ENCODE data around the gene ECE1. TPM values are rescaled to one million over a fixed set of nuclear protein-coding genes. Genes with fewer than 3 reads are reported as not detected.

ECE1 gene
- total and polyA plus RNA-seq, 10 of the 15 experiments (the other 5 are each of a cell fraction or from before 2014, with no cell fraction given), result 0.97 to 81.0 (median 37.0) TPM

- Histone ChIP-seq H3K4me3 (no peak overlapping the region), H4K20me1 (ENCODE audit: control insufficient read depth, insufficient read depth) (no peaks in the 10 kb centered on the region; the same call in 1 of the 2 replicates), H3K36me3 (ENCODE audit: control insufficient read depth in 2 of 2, insufficient read depth in 2 of 2, low read length in 1 of 2) (no peaks in the 10 kb centered on the region), H3K79me2 (ENCODE audit: control insufficient read depth, insufficient read depth, low read length) (peaks cover 14% of the 10 kb centered on the region), H3K27ac (ENCODE audit: control insufficient read depth, insufficient read depth) (no peak overlapping the region), H3K4me1 (ENCODE audit: control insufficient read depth, insufficient read depth, low read length) (peaks cover 35% of the 10 kb centered on the region), H2AFZ (ENCODE audit: control insufficient read depth, low read depth, low read length) (no peak overlapping the region), H3K9me3 (replicated peaks; ENCODE audit: control insufficient read depth, insufficient read depth, low read length) (no peaks in the 10 kb centered on the region), H3K9ac (ENCODE audit: control insufficient read depth, insufficient read depth, low read length) (no peak overlapping the region), H3K27me3 (replicated peaks in 1 of 2; ENCODE audit: control insufficient read depth in 2 of 2, insufficient read depth in 2 of 2, low read length in 1 of 2) (no peaks in the 10 kb centered on the region), H3K4me2 (ENCODE audit: control insufficient read depth, insufficient read depth) (no peak overlapping the region)
- WGBS (ENCODE audit: insufficient coverage, insufficient replicate concordance, low lambda C conversion rate, missing lambda C conversion rate), result 84% methylated on average over 9 of the region's 9 CpGs
- intact Hi-C loops (cut with micrococcal nuclease; ENCODE audit: unreplicated experiment), result no loop called here
- ChIA-PET POLR2A (interaction anchor here (0.6 to 8.9 kb wide), 4 partner anchors 7 to 39 kb away, joined by 3 to 88 read pairs (median 33); partner anchors contain the start of gene ECE1), SMC1A (ENCODE audit: uncharacterized antibody, unreplicated experiment) (interaction anchor here (0.9 to 10.1 kb wide), 4 partner anchors 32 to 77 kb away, joined by 3 to 123 read pairs (median 14); partner anchors contain the start of gene ECE1), RAD21 (ENCODE audit: unreplicated experiment) (interaction anchor here (1.0 to 4.8 kb wide), 5 partner anchors 7 to 77 kb away, joined by 3 to 81 read pairs (median 23); no protein-coding TSS in a partner anchor), CTCF (interaction anchor here (0.7 to 1.3 kb wide), 3 partner anchors 37 to 62 kb away, joined by 4 to 6 read pairs (median 4); no protein-coding TSS in a partner anchor)
- TSS peak; percentile 10 for BruUV-seq (replicated peaks)
- FAIRE-seq (no peak), DNase-seq (ENCODE audit: low read depth, low spot score) (no peak), ATAC-seq (no peak)
- in situ Hi-C loops (cut with MboI), result no loop called here
- TF ChIP-seq RELA (IDR thresholded peaks at IDR 0.05; ENCODE audit: borderline replicate concordance, partially characterized antibody), result no peak
Observed at GRCh38 chr1:21331752-21332478, 41.7 kb upstream of the ECE1 start.

GRCh38 chr1:21330544-21330943, 40.3 kb upstream of the ECE1 start:
- Histone ChIP-seq H3K27ac (ENCODE audit: control insufficient read depth, insufficient read depth) (no peak overlapping the region), H3K36me3 (ENCODE audit: control insufficient read depth in 2 of 2, insufficient read depth in 2 of 2, low read length in 1 of 2) (no peaks in the 10 kb centered on the region; a peak in 1 of 4 replicates), H3K4me2 (ENCODE audit: control insufficient read depth, insufficient read depth) (no peak overlapping the region), H3K27me3 (replicated peaks in 1 of 2; ENCODE audit: control insufficient read depth in 2 of 2, insufficient read depth in 2 of 2, low read length in 1 of 2) (no peaks in the 10 kb centered on the region), H3K79me2 (ENCODE audit: control insufficient read depth, insufficient read depth, low read length) (peaks cover 12% of the 10 kb centered on the region), H3K4me1 (ENCODE audit: control insufficient read depth, insufficient read depth, low read length) (peaks cover 34% of the 10 kb centered on the region), H4K20me1 (ENCODE audit: control insufficient read depth, insufficient read depth) (no peaks in the 10 kb centered on the region; the same call in 1 of the 2 replicates), H3K4me3 (no peak overlapping the region), H3K9me3 (replicated peaks; ENCODE audit: control insufficient read depth, insufficient read depth, low read length) (no peaks in the 10 kb centered on the region), H2AFZ (ENCODE audit: control insufficient read depth, low read depth, low read length) (no peak overlapping the region), H3K9ac (ENCODE audit: control insufficient read depth, insufficient read depth, low read length) (no peak overlapping the region)
- in situ Hi-C loops (cut with MboI), result no loop called here
- no peak for FAIRE-seq
- ChIA-PET RAD21 (ENCODE audit: unreplicated experiment) (interaction anchor here (1.0 kb wide), 2 partner anchors 15 to 35 kb away, joined by 4 to 8 read pairs; no protein-coding TSS in a partner anchor), POLR2A (interaction anchor here (0.5 to 1.2 kb wide), 3 partner anchors 15 to 638 kb away, joined by 3 to 8 read pairs (median 3); no protein-coding TSS in a partner anchor), SMC1A (ENCODE audit: uncharacterized antibody, unreplicated experiment) (interaction anchor here (0.6 to 10.1 kb wide), 2 partner anchors 37 to 75 kb away, joined by 3 to 123 read pairs; partner anchors contain the start of gene ECE1), CTCF (interaction anchor here (1.3 kb wide), 1 partner anchor 60 kb away, joined by 6 read pairs; no protein-coding TSS in a partner anchor)
- no peak for DNase-seq (ENCODE audit: low read depth, low spot score)
- BruUV-seq (replicated peaks), result no TSS peak
- WGBS (ENCODE audit: insufficient coverage, insufficient replicate concordance, low lambda C conversion rate, missing lambda C conversion rate), result 42% methylated on average over 2 of the region's 2 CpGs
- no peak for ATAC-seq
- intact Hi-C loops (cut with micrococcal nuclease; ENCODE audit: unreplicated experiment), result no loop called here
- TF ChIP-seq SREBF2 (IDR thresholded peaks at IDR 0.05; ENCODE audit: low read length) (no peak), PAX5 (IDR thresholded peaks at IDR 0.05; ENCODE audit: borderline replicate concordance, low read depth, low read length) (no peak), EGR1 (IDR thresholded peaks at IDR 0.05; ENCODE audit: borderline replicate concordance in 1 of 2, low read depth in 2 of 2, low read length in 2 of 2) (no peak), ATF7 (IDR thresholded peaks at IDR 0.05; ENCODE audit: low read depth) (no peak), PRDM15 (CRISPR knock-in tag; IDR thresholded peaks at IDR 0.05) (no peak), ESRRA (IDR thresholded peaks at IDR 0.05; ENCODE audit: low read length) (no peak), SPI1 (IDR thresholded peaks at IDR 0.05; ENCODE audit: borderline replicate concordance, insufficient read depth, low read depth, low read length) (no peak), ZNF384 (IDR thresholded peaks at IDR 0.05; ENCODE audit: borderline replicate concordance, low read depth, low read length) (no peak), NR2F1 (conservative IDR thresholded peaks at IDR 0.05) (no peak), EP300 (IDR thresholded peaks at IDR 0.05; ENCODE audit: borderline replicate concordance in 1 of 2, control insufficient read depth in 1 of 2, low read depth in 2 of 2, low read length in 2 of 2) (no peak)

All from GM12878 (cell line).